Measurements from ENCODE around the gene HSD17B12.

HSD17B12 gene

DNA sequence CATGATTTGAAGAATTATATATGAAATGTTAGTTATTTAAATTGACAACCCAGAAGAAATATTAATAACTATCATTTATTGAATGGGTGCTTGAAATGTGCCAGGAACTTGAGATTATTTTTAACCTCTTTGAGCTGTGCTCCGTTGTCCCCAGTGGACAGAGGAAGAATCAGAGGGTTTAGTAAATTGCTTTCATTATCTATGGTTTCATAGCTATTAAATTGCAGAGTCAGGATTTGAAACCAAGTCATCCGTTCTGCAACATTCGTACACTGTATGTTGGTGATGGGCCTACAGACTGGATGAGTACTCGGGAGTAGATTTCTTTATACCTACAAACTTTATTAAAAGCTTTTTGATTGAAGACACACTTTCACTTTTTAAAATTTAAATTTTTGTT, 4.9 kb downstream of the HSD17B12 start:
- in situ Hi-C loops (cut with MboI; ENCODE audit: low pct_unique_long_range_greater_than_20kb, low sequenced_read_pairs): no loop called here
- DNase-seq: peak; percentile 19

DNA sequence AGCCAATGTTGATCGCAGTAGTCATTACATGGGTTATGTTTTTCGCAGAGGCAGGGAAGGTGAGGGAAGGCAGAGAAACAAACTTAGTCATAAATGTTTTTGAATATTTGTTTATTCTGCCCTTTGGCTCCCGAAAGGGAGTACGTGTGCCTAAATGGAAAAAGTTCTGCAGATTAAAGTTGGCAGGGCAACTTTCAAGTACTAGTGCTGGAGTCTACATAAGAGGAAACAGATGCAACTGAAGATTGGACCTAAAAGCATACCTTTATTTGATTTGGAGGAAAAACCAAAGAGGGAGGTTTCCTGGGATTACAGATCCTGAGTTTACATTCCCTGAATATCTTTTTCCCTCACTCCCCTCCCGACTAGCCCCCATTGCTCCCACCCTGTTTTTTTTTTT, 5.7 kb downstream of the HSD17B12 start:
- peak; percentile 37 for DNase-seq
- in situ Hi-C loops (cut with MboI; ENCODE audit: low pct_unique_long_range_greater_than_20kb, low sequenced_read_pairs): no loop called here

DNA sequence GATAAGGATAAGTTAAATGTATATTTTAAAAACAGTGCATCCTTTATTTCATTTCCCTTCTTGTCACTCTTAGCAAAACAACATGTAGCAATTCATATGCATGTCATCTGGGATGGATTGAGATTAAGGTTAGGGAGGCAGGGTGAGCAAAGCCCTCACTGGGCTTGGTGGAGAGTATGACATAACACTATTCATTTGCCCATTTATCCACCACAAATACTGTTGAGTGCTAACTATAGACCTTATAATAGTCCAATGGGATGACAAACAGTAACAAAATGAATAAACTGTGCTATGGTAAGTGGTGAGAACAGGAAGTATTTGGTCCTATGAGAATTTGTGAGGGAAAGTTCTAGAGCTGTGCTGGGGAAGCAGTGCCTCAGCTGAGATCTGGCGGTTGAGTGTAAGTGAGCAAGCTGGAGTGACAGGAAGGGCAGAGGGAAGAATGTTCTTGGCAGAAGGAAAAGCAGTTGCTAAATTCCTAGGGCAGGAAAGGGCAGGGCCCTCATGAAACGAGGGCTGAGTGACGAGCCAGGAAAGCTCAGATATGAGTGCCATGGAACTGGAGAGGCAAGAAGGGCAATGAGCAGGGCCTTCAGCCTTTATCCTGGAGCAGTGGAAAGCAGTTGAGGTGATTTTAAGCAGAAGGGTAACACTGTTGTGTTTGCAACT, 6.7 kb downstream of the HSD17B12 start:
- in situ Hi-C loops (cut with MboI; ENCODE audit: low pct_unique_long_range_greater_than_20kb, low sequenced_read_pairs): no loop called here
- DNase-seq: peak; percentile 37

DNA sequence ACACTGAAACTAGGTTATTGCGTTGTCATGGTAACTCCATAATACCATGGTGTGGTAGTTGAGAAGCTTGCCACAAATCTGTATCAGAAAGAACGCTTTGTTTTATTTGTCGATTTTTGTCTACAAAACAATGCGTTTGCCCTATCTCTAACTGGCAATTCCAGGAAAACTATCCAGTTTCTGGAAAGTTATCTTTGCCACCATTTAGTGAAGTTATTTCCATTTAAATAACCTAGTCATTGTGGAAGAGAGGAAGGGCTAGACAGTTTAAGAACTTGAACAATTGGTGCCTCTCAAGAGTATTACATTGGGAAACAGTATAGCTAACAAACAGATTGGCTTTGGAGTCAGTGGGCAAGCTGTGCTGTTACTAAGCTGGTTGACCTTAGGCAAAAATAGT, 7.9 kb downstream of the HSD17B12 start:
- DNase-seq: no peak
- in situ Hi-C loops (cut with MboI; ENCODE audit: low pct_unique_long_range_greater_than_20kb, low sequenced_read_pairs): no loop called here

DNA sequence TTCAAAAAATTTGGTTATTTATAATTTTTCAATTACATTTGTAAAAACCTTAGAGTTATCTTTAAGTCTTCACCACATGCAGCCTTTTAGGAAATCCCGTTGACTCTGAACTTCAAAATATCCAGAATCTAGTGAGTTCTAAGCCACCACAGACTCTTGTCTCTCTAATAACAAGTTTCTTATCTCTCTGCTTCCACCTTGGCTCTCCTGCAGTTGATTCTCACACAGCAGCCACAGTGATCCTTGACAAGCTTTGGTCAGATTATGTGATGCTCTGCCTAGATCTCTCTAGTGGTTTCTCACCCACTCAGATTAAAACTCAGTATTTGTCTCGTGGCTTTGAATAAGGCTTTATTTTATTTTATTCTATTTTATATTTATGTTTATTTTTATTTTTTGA, 8.6 kb downstream of the HSD17B12 start:
- in situ Hi-C loops (cut with MboI; ENCODE audit: low pct_unique_long_range_greater_than_20kb, low sequenced_read_pairs): no loop called here
- no peak for DNase-seq

GRCh38 chr11:43690929-43691725, 10.6 kb downstream of the HSD17B12 start:
- in situ Hi-C loops (cut with MboI; ENCODE audit: low pct_unique_long_range_greater_than_20kb, low sequenced_read_pairs): no loop called here
- DNase-seq: peak; percentile 35

DNA sequence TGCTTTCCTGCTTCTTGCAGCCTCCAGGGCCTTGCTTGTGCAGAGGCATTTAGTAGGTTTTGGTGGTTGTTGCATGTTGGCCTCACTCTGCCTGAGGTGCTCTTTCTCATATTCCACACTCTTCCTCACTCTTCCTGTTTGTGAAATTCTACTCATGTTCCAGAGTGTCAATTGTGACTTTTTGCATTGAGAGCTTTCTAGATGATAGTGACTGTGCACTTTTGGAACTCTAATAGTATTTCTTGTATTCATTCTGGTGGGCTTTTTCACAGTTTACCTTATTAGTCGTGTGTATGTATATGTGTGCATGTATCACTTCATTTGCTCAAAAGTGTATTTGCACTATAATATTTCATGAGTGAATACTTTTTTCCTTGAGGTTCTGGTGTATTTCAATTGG, 11.3 kb downstream of the HSD17B12 start:
- no peak for DNase-seq
- in situ Hi-C loops (cut with MboI; ENCODE audit: low pct_unique_long_range_greater_than_20kb, low sequenced_read_pairs): no loop called here

DNA sequence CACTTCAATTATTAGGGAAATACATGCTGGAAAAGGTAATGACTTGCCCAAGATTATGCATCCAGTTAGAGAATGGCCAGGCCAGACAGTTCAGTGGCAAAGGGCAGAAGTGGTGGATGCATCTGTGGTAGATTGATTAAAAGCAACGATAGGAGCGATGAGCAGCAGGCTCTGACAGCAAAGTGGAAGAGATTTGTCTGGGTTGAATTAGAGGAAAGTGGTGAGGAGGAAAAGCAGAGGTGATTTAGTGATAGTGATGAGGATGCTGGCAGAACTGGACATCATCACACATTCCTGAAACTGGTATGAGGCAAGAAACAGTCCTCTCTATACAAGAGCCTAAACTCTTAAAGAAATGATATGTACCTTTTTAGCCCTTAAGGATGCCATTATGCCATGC, 12.5 kb downstream of the HSD17B12 start:
- in situ Hi-C loops (cut with MboI; ENCODE audit: low pct_unique_long_range_greater_than_20kb, low sequenced_read_pairs): no loop called here
- DNase-seq: no peak

DNA sequence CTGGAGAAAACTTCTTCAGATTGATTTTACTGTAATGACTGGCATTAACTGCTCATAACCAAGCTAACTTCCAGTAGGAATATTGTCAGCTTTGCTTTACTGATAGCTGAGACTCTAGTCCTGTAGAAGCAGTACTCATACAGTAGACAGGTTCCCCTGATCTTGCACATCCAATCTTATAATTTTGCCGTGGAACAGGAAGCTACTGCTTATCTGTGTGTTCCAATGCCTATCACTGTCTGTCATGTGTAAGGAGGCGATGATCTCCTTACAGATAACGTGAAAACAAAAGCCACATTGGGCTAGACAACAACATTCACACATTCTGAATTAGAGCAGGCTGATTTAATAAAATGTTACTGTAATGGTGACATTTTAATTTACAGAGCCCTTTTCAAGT, 13.2 kb downstream of the HSD17B12 start:
- peak; percentile 65 for DNase-seq
- in situ Hi-C loops (cut with MboI; ENCODE audit: low pct_unique_long_range_greater_than_20kb, low sequenced_read_pairs): no loop called here

GRCh38 chr11:43694477-43694876, 13.9 kb downstream of the HSD17B12 start:
- peak; percentile 43 for DNase-seq
- in situ Hi-C loops (cut with MboI; ENCODE audit: low pct_unique_long_range_greater_than_20kb, low sequenced_read_pairs): no loop called here

- no peak for DNase-seq
- in situ Hi-C loops (cut with MboI; ENCODE audit: low pct_unique_long_range_greater_than_20kb, low sequenced_read_pairs): no loop called here
Observed at GRCh38 chr11:43697679-43698078, 17.1 kb downstream of the HSD17B12 start.

DNA sequence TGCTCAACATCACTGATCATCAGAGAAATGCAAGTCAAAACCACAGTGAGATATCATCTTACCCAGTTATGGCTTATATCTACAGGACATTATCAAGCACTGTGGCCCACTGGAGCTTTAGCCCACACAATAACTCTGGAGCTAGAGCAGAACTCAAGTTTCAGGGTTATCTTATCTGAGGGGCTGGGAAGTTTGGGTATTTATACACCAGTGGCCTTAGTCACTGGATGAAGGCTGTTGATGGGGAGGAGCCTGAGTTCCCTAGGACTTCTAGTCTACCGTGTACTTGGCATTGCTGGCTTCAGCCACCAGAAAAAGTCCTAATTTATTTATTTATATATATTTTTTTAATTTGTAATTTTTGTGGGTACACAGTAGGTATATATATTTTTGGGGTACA, 19.3 kb downstream of the HSD17B12 start:
- DNase-seq: no peak
- in situ Hi-C loops (cut with MboI; ENCODE audit: low pct_unique_long_range_greater_than_20kb, low sequenced_read_pairs): no loop called here

DNA sequence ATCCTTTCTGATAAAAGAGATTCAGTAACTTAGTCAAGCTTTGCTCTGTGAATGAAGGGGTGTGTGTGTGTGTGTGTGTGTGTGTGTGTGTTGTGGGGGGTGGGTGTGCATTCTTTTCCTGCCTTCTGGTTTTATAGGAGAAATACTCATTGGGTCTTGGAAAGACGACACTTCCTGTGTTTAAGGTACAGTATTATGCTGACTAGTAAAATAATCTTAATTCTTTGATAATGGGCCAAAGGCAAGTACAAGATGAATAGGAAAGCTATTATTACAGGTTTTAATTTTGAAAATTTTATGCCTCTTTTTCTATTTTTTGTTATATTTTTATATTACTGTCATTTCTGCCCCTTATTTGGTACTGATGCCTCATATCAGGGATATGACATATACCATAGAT, 26.1 kb downstream of the HSD17B12 start:
- in situ Hi-C loops (cut with MboI; ENCODE audit: low pct_unique_long_range_greater_than_20kb, low sequenced_read_pairs): no loop called here
- DNase-seq: no peak

GRCh38 chr11:43708776-43709175, 28.2 kb downstream of the HSD17B12 start:
- in situ Hi-C loops (cut with MboI; ENCODE audit: low pct_unique_long_range_greater_than_20kb, low sequenced_read_pairs): no loop called here
- peak; percentile 48 for DNase-seq

- DNase-seq: no peak
Observed at GRCh38 chr11:43709689-43710088, 29.2 kb downstream of the HSD17B12 start.

GRCh38 chr11:43712676-43713075, 32.1 kb downstream of the HSD17B12 start:
- DNase-seq: no peak
- in situ Hi-C loops (cut with MboI; ENCODE audit: low pct_unique_long_range_greater_than_20kb, low sequenced_read_pairs): no loop called here

More at GRCh38 chr11:43709689-43710088, 29.2 kb downstream of the HSD17B12 start:
- in situ Hi-C loops (cut with MboI; ENCODE audit: low pct_unique_long_range_greater_than_20kb, low sequenced_read_pairs): no loop called here

- in situ Hi-C loops (cut with MboI; ENCODE audit: low pct_unique_long_range_greater_than_20kb, low sequenced_read_pairs): no loop called here
- DNase-seq: no peak
Observed at GRCh38 chr11:43718373-43718772, 37.8 kb downstream of the HSD17B12 start.

- in situ Hi-C loops (cut with MboI; ENCODE audit: low pct_unique_long_range_greater_than_20kb, low sequenced_read_pairs): no loop called here
- DNase-seq: no peak
Observed at GRCh38 chr11:43723617-43724016, 43.1 kb downstream of the HSD17B12 start.

GRCh38 chr11:43732225-43732624, 51.7 kb downstream of the HSD17B12 start:
- in situ Hi-C loops (cut with MboI; ENCODE audit: low pct_unique_long_range_greater_than_20kb, low sequenced_read_pairs): no loop called here

DNA sequence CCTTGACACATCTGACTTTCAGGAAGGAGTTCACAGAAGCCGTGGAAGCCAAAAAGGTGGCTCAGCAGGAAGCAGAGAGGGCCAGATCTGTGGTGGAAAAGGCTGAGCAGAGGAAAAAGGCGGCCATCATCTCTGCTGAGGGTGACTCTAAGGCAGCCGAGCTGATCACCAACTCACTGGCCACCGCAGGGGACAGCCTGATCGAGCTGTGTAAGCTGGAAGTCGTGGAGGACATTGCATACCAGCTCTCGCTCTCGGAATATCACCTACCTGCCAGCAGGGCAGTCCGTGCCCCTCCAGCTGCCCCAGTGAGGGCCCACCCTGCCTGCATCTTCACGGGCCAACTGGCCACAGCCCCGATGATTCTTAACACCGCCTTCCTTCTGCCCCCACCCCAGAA, 53.7 kb downstream of the HSD17B12 start:
- DNase-seq: no peak
- in situ Hi-C loops (cut with MboI; ENCODE audit: low pct_unique_long_range_greater_than_20kb, low sequenced_read_pairs): no loop called here

More at GRCh38 chr11:43732225-43732624, 51.7 kb downstream of the HSD17B12 start:
- no peak for DNase-seq

DNA sequence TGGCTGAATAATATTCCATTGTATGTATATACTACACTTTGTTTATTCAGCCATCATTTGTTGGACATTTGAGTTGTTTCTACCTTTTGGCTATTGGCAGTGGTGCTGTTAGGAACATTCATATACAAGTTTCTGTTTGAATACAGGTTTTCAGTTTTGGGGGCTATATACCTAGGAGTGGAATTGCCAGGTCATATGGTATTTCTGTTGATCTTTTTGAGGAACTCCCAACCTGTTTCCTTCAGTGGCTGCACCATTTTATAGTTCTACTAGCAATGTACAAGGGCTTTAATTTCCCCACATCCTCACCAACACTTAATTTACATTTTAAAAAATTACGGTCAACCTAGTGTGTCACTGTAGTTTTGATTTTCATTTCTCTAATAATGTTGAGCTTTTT, 54.6 kb downstream of the HSD17B12 start:
- no peak for DNase-seq
- in situ Hi-C loops (cut with MboI; ENCODE audit: low pct_unique_long_range_greater_than_20kb, low sequenced_read_pairs): no loop called here
